GM21390 (cell line): ENCODE results near the gene PRKCB.
A peak's percentile ranks its signal among the peaks of the same experiment; 100 is the strongest.

ENCODE experiments used
- ATAC-seq: cut with Tn5 transposase; IDR thresholded peaks from one replicate; pipeline ENCODE4 v1.9.1; 2021; ENCODE audit not compliant: unreplicated experiment

PRKCB gene

DNA sequence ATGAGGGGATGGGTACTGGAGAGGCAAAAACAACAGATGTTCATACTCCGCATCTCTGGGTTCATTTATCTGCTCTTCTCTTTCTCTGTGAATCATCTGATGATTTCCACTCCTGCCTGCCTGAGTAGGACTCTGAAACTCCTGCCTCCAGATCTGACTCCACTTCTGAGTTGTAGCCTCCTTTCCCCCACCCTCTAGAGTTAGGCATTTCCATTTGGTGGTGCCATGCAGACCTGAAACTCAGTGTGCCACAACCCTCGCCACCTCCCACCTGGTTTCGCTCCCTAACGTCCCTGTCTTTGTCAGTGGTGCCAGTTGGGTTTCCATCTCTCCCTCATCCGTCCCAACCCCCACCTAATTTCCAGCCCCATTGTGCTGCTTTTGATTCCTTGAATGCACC lies 126.2 kb downstream of the PRKCB start:
- ATAC-seq: no peak

DNA sequence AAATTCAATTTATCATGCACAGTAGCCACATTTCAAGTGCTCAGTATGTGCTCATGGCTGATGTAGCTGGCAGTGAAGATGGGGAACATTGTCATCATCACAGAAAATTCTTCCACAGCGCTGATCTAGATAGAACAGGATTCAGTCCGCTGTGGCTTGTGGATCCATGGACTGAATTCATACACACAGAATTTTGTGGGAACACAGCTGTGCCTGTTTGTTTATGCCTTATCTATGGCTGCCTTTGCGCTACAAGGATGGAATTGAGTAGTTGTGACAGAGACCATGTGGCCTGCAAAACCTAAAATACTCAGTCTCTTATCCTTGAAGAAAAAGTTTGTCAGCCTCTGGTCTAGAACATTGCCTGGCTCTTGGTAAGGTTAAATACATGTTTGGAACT lies 128.4 kb downstream of the PRKCB start:
- no peak for ATAC-seq

DNA sequence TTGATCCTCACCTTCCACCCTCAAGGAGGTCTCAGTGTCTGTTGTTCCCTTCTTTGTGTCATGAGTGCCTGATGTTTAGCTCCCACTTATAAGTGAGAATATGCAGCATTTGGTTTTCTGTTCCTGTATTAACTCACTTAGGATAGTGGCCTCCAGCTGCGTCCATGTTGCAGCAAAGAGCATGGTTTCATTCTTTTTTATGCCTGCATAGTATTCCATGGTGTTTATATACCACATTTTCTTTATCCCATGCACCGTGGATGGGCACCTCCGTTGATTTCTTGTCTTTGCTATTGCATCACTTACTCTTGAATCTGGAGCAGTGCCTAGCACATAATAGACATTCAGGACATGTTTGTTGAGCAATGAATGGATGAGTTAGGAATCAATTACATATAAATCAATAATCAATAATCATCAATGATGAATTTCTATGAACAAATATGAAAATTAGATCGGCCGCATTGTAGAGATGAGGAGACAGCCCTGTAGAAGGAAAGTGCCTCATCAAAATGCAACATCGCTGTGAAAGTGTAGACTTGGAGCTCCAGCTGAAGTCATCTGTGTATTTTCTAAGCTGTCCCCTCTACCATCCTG lies 129.5 kb downstream of the PRKCB start:
- no peak for ATAC-seq

DNA sequence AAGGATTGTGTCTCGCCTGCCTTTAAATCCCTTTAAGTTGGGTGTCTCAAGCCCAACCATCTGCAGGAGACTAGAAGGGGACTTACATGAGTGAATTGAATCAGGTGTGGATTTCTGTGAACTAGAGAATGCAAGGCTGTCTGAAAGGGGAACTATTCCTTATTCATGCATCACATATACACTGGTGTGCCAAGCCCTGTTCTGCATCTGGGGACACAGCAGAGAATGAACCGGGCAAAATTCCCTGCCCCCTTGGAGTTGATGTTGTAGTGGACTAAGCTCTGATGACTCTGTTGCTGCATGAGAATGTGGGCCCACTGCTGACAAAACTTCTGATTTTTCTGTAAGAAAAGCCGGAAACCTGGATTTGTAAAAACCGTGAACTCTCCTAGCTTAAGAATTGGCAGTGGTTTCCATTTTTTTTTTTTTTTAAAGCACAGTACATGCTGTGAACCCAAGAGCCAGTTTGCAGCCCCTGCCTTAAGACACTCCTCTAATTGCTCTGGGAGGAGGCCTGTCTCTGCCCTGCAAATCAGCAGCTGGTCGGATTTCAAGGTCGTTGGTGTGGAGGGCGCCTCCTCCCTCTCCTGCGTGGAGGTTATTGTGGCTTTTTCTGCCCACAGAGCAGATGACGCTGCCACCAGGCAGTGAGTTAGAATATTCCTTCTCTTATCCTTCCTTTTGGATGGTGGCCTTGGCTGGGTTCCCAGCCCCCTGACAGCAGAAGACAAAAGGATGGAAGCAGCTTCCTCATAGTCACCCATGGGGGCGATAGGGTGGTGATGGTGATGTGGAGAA lies 131.0 kb downstream of the PRKCB start:
- ATAC-seq: no peak

DNA sequence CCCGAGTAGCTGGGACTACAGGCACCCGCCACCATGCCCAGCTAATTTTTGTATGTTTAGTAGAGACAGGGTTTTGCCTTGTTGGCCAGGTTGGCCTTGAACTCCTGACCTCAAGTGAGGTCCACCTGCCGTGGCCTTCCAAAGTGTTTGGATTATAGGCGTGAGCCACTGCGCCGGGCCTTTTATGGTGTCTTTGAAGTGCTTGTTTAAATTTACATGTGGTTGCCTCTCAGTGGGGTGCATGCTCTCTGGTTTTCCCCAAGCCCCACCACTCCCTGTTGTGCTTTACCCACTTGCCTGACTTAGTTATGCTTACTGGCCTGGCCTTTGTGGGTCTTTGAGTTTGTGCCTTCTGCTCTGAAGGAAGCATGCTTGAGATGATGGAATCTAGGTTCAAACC lies 132.0 kb downstream of the PRKCB start:
- ATAC-seq: no peak

DNA sequence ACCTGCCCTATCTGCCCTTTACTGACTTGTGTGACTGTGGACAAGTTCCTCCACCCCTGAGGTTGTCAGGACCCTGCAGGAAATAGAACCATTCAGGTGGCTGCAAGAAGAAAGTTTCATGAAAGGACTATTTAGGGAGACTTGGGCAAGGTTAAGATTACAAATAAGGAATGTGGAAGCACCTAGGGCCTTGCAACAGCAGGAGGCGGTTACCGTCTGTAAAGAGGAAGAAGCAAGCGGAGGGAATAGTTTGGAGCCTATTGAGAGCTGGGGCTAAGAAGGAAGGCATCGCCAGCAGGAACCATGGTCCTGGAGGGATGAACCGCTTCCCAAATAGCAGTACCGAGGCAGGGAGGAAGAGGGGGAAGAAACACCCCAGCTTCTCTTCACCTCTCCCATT lies 132.4 kb downstream of the PRKCB start:
- ATAC-seq: no peak

DNA sequence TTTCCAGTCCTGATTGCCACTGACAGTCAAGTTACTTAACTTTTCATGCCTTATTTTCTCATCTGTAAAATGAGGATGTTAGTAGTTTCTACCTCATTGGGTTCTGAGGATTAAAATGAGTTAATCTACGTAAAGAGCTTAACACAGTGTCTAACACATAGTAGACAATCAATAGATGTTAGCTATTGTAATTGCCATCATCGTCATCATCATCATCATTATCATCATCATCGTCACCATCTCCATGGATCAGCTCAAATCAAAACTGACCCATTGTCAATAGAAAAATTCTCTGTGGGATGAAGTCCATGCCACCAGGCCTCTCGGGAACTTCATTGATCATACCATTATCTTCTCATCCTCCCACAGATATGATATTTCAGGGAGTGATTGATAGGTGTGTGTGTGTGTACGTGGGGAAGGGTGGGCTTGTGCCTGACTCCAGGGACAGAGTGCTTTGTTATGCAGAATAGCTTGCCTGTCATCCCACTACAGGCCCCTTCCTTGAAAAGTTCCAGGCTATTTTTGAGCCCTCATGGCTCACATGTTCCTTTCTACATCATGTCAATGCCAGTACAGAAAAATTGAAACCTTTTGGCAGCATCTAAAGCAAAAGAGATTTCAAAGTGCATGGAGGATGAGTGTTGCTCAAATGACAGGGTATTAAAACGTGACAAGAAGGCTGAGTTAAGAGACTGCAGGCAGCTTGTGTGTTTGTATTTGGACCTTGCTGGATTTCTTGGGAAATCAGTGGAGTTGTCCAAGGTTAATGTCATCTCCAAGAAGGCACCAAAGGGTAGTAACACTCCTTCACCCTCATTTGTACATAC lies 133.9 kb downstream of the PRKCB start:
- ATAC-seq: no peak

DNA sequence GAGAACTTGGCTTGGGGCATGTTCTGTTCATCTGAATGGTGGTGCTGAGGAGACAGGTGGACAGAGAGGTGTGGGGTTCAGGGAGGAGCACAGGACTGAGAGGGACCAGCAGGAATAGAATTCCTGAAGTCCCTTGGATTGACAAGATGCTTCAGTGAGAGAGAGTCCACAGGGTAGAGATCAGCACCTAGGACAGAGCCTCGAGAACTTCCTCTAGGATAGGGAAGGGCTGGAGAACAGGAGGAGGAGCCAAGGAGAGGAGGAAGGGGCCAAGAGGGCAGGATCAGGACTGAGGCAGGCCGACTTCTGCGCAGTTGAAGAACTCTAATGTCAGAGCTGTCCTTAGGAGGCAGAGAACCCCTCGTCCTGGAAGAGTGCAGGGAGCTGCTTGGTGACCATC lies 138.4 kb downstream of the PRKCB start:
- no peak for ATAC-seq

DNA sequence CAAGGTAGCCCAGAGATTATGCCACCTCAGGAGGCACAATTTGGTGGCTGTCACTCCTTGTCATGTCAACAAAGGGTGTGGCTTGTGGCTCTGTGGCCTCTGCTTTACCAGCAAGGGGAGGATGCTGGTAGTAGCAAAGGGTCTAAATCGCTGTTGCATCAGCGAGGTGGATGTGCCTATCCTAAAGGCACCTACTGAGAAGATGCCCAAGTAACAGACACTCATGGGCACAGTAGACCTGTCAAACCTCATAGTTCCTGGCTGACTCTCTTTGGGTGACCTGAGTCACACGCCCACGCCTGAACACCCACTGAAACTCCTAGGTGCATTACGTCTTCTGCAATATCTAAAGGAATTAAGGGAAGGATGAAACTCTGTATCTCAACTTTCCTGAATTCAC lies 139.5 kb downstream of the PRKCB start:
- no peak for ATAC-seq

DNA sequence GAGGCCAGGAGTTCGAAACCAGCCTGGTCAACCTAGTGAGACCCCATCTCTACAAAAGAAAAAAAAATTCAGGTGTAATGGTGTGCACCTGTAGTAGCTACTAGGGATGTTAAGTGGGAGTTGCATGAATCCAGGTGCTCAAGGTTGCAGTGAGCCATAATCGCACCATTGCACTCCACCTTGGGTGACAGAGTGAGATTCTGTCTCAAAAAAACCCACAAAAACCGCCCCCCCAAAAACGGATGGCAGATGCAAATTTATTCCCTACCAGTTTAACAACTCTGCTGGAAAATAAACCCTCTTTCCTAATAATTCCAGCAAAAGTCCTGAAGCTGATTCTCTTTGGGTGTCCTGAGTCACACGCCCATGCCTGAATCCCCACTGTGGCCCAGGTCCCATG lies 140.3 kb downstream of the PRKCB start:
- ATAC-seq: no peak

DNA sequence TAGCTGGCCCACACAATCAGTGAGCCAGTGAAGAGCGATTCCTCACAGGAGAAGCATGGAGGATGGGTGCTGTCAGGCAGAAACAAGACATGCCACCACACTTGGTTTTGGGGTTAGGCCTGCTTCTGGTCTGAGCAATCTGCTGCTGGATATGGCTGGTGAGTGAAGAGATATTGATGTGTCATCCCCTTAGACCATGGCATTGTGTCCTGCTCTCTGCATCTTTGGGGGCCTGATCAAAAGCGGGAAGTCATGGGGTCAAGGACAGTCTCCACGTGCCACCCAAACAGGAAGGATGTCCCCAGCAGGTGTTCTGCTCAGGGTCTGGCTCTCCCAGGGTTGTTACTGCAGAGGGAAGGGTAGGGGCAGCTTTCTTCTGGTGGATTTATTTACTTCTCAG lies 140.7 kb downstream of the PRKCB start:
- no peak for ATAC-seq

DNA sequence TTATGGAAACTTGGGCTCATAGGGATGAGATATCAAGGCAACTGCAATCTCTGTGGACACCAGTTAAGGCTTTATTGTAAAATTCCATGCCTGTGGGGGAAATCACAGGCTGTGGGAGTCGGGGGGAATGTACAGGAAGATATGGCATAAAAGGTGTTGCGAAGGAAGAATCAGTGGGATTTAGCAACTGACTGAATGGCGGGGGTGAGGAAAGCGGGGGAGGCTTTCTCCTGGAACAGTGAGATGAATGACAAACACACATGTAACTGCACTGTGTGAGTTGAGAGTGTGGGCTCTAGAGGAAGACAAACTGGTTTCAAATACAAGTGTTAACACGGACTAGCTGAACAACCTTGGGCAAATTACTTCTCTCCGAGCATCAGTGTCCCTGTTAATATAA lies 143.7 kb downstream of the PRKCB start:
- no peak for ATAC-seq

DNA sequence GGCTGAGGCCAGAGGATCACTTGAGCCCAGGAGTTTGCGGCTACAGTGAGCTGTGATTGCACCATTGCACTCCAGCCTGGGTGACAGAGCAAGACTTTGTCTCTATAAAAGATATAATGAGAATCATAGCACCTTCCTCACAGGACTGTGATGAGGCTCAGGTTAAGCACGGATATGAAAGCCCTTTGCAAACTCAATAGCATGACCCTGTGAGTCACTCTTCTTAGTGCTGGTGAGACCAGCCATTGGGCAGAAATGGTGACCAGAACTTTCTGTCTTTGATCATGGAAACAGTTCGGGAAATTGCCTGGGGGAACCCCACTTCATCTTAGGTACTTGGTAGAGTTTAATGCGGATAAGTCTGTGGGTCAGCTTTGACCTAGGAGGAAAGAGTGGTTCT lies 144.2 kb downstream of the PRKCB start:
- ATAC-seq: no peak

DNA sequence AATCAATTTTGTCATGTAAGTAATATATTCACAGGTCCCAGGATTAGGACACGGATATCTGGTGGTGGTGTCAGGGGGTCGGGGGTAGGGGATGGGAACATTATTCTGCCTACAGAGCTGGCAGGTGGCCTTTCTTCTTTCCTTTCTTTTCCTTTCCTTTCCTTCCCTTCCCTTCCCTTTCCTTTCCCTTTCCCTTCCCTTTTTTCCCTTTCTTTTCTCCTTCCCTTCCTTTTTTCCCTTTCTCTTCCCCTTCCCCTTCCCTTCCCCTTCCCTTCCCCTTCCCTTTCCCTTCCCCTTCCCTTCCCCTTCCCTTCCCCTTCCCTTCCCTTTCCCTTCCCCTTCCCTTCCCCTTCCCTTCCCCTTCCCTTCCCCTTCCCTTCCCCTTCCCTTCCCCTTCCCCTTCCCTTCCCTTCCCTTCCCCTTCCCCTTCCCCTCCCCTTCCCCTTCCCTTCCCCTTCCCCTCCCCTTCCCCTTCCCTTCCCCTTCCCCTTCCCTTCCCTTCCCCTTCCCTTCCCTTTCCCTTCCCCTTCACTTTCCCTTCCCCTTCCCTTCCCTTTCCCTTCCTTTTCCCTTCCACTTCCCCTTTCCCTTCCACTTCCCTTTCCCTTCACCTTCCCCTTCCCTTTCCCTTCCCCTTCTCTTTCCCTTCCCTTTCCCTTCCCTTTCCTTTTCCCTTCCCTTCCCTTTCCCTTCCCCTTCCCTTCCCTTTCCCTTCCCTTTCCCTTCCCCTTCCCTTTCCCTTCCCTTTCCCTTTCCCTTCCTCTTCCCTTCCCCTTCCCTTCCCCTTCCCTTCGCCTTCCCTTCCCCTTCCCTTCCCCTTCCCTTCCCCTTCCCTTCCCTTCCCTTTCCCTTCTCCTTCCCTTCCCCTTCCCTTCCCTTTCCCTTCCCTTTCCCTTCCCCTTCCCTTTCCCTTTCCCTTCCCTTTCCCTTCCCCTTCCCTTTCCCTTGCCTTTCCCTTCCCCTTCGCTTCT lies 145.9 kb downstream of the PRKCB start:
- no peak for ATAC-seq

DNA sequence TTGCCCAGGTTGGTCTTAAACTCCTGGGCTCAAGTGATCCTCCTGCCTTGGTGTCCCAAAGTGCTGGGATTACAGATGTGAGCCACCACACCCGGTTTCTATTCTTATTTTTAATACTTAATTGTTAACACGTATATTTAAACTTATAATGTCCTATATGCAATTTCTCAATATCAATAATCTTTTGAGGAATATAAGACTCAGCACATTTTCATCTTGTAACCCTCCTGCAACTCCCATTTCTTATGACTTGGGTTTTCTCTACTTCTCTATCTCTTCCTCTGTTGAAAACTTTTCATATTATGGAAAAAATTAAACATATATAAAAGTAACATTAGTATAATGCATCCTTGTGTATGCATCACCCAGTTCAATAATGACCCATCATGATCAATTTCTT lies 150.7 kb downstream of the PRKCB start:
- no peak for ATAC-seq

DNA sequence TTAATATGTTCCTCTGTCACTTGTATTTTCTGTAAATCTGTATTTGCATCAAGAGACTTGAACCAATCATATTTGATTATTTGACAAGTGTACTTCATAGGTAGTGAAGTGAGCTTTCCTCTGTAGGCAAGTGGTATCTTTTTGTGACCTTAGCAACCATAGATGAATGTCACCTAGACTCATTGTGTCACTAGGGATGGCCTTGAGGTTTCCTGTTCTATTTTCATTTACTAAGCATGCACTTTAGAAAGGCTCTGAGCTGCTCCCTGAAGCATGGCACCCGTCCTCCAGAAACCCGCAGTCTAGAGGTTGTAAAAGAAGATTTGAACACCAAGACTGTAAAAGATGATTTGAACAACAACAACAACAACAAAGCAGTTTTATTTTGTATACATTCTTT lies 151.7 kb downstream of the PRKCB start:
- peak; percentile 99 for ATAC-seq

DNA sequence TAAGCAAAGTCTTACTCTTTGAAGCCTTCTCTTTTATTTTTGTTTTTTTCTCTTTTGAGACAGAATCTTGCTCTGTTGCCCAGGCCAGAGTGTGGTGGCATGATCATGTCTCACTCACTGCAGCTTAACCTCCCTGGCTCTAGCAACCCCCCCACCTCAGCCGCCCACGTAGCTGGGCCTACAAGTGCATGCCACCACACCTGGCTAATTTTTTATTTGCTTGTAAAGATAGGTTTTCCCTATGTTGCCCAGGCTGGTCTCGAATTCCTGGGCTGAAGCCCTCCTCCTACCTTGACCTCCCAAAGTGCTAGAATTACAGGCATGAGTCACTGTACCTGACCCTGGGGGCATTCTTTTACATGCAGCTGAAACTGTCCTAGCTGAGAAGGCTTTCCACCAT lies 154.7 kb downstream of the PRKCB start:
- no peak for ATAC-seq

DNA sequence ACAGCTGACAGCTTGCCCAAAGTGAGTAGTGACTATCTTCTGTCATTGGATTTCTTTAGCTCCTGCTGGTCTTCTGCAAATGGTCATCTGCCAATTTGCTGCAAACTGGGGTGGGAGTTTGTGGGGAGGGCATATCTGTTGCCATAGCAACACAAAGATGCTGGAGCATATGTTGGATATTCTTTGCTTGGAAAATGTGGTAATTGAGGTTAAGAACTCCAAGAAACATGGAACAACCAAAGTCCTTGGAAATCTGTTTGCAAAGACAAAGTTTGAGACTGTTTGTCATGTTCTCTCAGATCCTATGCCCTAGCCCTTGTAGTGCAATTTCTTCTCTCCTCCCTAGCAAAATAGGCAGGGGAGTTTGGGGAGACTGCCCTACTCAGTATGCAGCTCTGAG lies 155.3 kb downstream of the PRKCB start:
- ATAC-seq: no peak

DNA sequence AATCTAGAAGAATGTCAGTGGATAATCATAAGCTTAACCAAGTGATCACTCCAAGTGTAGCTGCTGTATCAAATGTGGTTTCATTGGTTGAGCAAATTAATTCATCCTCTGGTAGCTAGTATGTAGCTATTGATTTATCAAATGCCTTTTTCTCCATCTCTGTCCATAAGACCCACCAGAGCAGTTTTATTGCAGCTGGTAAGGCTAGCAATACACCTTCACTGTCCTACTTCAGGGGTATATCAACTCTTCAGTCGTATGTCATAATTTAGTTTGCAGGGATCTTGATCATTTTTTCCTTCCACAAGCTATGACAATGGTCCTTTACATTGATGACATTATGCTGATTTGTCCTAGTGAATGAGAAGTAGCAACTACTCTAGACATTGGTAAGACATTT lies 158.8 kb downstream of the PRKCB start:
- no peak for ATAC-seq

DNA sequence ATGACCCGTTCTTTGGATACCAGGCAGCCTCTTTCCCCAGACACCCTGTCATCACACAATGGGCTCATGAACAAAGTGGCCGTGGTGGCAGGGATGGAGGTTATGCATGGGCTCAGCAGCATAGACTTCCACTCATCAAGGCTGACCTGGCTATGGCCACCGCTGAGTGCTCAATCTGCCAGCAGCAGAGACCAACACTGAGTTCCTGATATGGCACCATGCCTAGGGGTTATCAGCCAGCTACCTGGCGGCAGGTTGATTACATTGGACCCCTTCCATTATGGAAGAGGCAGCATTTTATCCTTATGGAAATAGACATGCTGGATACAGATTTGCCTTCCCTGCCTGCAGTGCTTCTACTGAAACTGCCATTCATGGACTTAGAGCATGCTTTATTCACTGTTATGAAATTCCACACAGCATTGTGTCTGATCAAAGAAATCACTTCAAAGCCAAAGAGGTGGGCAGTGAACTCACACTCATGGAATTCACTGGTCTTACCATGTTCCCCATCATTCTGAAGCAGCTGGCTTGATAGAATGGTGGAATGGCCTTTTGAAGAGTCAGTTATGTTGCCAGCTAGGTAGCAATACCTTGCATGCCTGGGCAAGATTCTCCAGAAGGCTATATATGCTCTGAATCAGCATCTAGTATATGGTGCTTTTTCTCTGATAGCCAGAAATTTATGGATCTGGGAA lies 160.6 kb downstream of the PRKCB start:
- no peak for ATAC-seq
